Measurements from ENCODE around the gene G6PC3.

- TF ChIP-seq CTCF (IDR thresholded peaks at IDR 0.05; ENCODE audit: insufficient read depth, low read length) (no peak), POLR2AphosphoS5 (IDR thresholded peaks at IDR 0.05; ENCODE audit: low read depth) (no peak), GABPA (IDR thresholded peaks at IDR 0.05; ENCODE audit: low read depth) (no peak), REST (IDR thresholded peaks at IDR 0.05; ENCODE audit: insufficient replicate concordance, low read depth) (no peak)
These were observed 41.2 kb downstream of the G6PC3 start for GRCh38 chr17:44111777-44112176.
